ENCODE measurements around the gene IRX4.

IRX4 gene

DNA sequence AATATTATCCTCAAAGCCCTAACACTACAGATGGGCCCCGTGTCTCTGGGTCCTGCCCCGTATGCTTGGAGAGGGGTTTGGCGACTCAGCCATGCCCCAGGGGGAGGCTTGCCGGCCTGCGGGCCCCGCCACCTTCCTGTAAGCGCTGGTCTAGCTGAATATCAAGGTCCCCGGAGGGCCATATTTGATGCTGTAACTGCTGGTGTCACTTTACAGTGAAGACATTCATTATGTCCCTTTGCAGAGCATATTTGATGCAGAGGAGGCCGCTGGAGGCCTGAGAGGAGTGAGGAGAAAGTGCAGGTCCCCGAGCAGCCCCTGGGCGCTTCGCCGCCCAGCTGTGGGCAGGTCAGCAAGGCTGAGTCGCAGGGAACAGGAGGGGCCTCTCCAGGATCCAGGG lies 16.8 kb downstream of the IRX4 start (continued):
- no peak for TF ChIP-seq CSRNP3 (CRISPR knock-in tag; IDR thresholded peaks at IDR 0.05)
- no peak for TF ChIP-seq SNAI2 (CRISPR knock-in tag; IDR thresholded peaks at IDR 0.05)
- no peak for TF ChIP-seq ZNF70 (CRISPR knock-in tag; IDR thresholded peaks at IDR 0.05)
- no peak for TF ChIP-seq ZNF565 (CRISPR knock-in tag; conservative IDR thresholded peaks at IDR 0.05; ENCODE audit: low read depth)
- TF ChIP-seq RARB (CRISPR knock-in tag; IDR thresholded peaks at IDR 0.05) = no peak
- TF ChIP-seq ESRRG (CRISPR knock-in tag; IDR thresholded peaks at IDR 0.05) = no peak

- TF ChIP-seq ZC3H10 (CRISPR knock-in tag; IDR thresholded peaks at IDR 0.05) (no peak), ZFP30 (CRISPR knock-in tag; IDR thresholded peaks at IDR 0.05) (no peak), OSR1 (CRISPR knock-in tag; IDR thresholded peaks at IDR 0.05) (no peak), ESRRG (CRISPR knock-in tag; IDR thresholded peaks at IDR 0.05) (no peak), GLIS3 (CRISPR knock-in tag; IDR thresholded peaks at IDR 0.05) (no peak), ISL1 (CRISPR knock-in tag; IDR thresholded peaks at IDR 0.05) (no peak), CSDC2 (CRISPR knock-in tag; IDR thresholded peaks at IDR 0.05) (no peak), ZNF565 (CRISPR knock-in tag; conservative IDR thresholded peaks at IDR 0.05; ENCODE audit: low read depth) (no peak), ARNTL (CRISPR knock-in tag; IDR thresholded peaks at IDR 0.05; ENCODE audit: borderline replicate concordance, low read depth) (no peak), TCF4 (CRISPR knock-in tag; IDR thresholded peaks at IDR 0.05; ENCODE audit: borderline replicate concordance) (no peak), ZFP3 (CRISPR knock-in tag; IDR thresholded peaks at IDR 0.05) (no peak)
- TF ChIP-seq, protein P1, sequence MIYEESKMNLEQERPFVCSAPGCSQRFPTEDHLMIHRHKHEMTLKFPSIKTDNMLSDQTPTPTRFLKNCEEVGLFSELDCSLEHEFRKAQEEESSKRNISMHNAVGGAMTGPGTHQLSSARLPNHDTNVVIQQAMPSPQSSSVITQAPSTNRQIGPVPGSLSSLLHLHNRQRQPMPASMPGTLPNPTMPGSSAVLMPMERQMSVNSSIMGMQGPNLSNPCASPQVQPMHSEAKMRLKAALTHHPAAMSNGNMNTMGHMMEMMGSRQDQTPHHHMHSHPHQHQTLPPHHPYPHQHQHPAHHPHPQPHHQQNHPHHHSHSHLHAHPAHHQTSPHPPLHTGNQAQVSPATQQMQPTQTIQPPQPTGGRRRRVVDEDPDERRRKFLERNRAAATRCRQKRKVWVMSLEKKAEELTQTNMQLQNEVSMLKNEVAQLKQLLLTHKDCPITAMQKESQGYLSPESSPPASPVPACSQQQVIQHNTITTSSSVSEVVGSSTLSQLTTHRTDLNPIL (CRISPR knock-in tag; IDR thresholded peaks at IDR 0.05; ENCODE audit: low read depth) = no peak
- TF ChIP-seq, protein P2, sequence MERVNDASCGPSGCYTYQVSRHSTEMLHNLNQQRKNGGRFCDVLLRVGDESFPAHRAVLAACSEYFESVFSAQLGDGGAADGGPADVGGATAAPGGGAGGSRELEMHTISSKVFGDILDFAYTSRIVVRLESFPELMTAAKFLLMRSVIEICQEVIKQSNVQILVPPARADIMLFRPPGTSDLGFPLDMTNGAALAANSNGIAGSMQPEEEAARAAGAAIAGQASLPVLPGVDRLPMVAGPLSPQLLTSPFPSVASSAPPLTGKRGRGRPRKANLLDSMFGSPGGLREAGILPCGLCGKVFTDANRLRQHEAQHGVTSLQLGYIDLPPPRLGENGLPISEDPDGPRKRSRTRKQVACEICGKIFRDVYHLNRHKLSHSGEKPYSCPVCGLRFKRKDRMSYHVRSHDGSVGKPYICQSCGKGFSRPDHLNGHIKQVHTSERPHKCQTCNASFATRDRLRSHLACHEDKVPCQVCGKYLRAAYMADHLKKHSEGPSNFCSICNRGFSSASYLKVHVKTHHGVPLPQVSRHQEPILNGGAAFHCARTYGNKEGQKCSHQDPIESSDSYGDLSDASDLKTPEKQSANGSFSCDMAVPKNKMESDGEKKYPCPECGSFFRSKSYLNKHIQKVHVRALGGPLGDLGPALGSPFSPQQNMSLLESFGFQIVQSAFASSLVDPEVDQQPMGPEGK (CRISPR knock-in tag; IDR thresholded peaks at IDR 0.05; ENCODE audit: borderline replicate concordance) = no peak
- ATAC-seq = no peak
These were observed 17.2 kb downstream of the IRX4 start for GRCh38 chr5:1865486-1865885.

GRCh38 chr5:1864896-1865440 lies 17.8 kb downstream of the IRX4 start:
- ATAC-seq = no peak
- TF ChIP-seq ARNTL (CRISPR knock-in tag; IDR thresholded peaks at IDR 0.05; ENCODE audit: borderline replicate concordance, low read depth) (no peak), SNAI2 (CRISPR knock-in tag; IDR thresholded peaks at IDR 0.05) (no peak), ESRRG (CRISPR knock-in tag; IDR thresholded peaks at IDR 0.05) (no peak), RARB (CRISPR knock-in tag; IDR thresholded peaks at IDR 0.05) (no peak), POU6F1 (CRISPR knock-in tag; IDR thresholded peaks at IDR 0.05; ENCODE audit: borderline replicate concordance, low read depth) (no peak), BACH2 (CRISPR knock-in tag; IDR thresholded peaks at IDR 0.05; ENCODE audit: borderline replicate concordance) (no peak), ZFP3 (CRISPR knock-in tag; IDR thresholded peaks at IDR 0.05) (no peak)

GRCh38 chr5:1860949-1861348 lies 21.8 kb downstream of the IRX4 start:
- no peak for ATAC-seq
- TF ChIP-seq BACH2 (CRISPR knock-in tag; IDR thresholded peaks at IDR 0.05; ENCODE audit: borderline replicate concordance) = no peak
- TF ChIP-seq, protein P2 (CRISPR knock-in tag; IDR thresholded peaks at IDR 0.05; ENCODE audit: borderline replicate concordance) = no peak
- TF ChIP-seq CSDC2 (CRISPR knock-in tag; IDR thresholded peaks at IDR 0.05) = no peak
- TF ChIP-seq ZFP30 (CRISPR knock-in tag; IDR thresholded peaks at IDR 0.05) = no peak
- TF ChIP-seq ZNF70 (CRISPR knock-in tag; IDR thresholded peaks at IDR 0.05) = no peak
- TF ChIP-seq PPARA (CRISPR knock-in tag; IDR thresholded peaks at IDR 0.05; ENCODE audit: borderline replicate concordance) = no peak
- TF ChIP-seq GLIS3 (CRISPR knock-in tag; IDR thresholded peaks at IDR 0.05) = no peak
- TF ChIP-seq ARNTL (CRISPR knock-in tag; IDR thresholded peaks at IDR 0.05; ENCODE audit: borderline replicate concordance, low read depth) = no peak
- no peak for TF ChIP-seq CSRNP3 (CRISPR knock-in tag; IDR thresholded peaks at IDR 0.05)
- no peak for TF ChIP-seq SNAI2 (CRISPR knock-in tag; IDR thresholded peaks at IDR 0.05)
- TF ChIP-seq TCF4 (CRISPR knock-in tag; IDR thresholded peaks at IDR 0.05; ENCODE audit: borderline replicate concordance) = no peak
- TF ChIP-seq POU6F1 (CRISPR knock-in tag; IDR thresholded peaks at IDR 0.05; ENCODE audit: borderline replicate concordance, low read depth) = no peak
- no peak for TF ChIP-seq TOX (CRISPR knock-in tag; IDR thresholded peaks at IDR 0.05; ENCODE audit: borderline replicate concordance)
